ENCODE results near the gene KIAA1191. TPM values are rescaled to one million over a fixed set of nuclear protein-coding genes. Genes with fewer than 3 reads are reported as not detected.
A peak's percentile ranks its signal among the peaks of the same experiment; 100 is the strongest.

KIAA1191 gene
- total and polyA plus RNA-seq, 2 of the 8 experiments (the other 6 are each of a cell fraction or from before 2014, with no cell fraction given) = 86.4 to 88.0 TPM

GRCh38 chr5:176388444-176389134 is 27.0 kb upstream of the KIAA1191 start, which contains the start of the genes HIGD2A and NOP16 (continued):
- TF ChIP-seq NRF1 (IDR thresholded peaks at IDR 0.05; ENCODE audit: low read depth, low read length) (peak; percentile 1; the same call in 1 of the 2 replicates), SAP30 (IDR thresholded peaks at IDR 0.05; ENCODE audit: insufficient read depth, insufficient replicate concordance, low read length) (peak; percentile 97), CHD2 (IDR thresholded peaks at IDR 0.05; ENCODE audit: low read length) (peak; percentile 96), YY1 (IDR thresholded peaks at IDR 0.05; ENCODE audit: low read depth, low read length) (no peak), BCL11A (IDR thresholded peaks at IDR 0.05; ENCODE audit: low read depth in 2 of 2, low read length in 2 of 2) (no peak), KDM1A (IDR thresholded peaks at IDR 0.05; ENCODE audit: borderline replicate concordance, low read length) (no peak), HDAC6 (IDR thresholded peaks at IDR 0.05; ENCODE audit: low read depth, low read length) (no peak), CHD1 (IDR thresholded peaks at IDR 0.05; ENCODE audit: low read depth, low read length) (no peak), POLR2A (IDR thresholded peaks at IDR 0.05; ENCODE audit: control extremely low read depth in 1 of 2, low read depth in 2 of 2, low read length in 2 of 2) (peak; percentile 82 to 87), SP1 (IDR thresholded peaks at IDR 0.05; ENCODE audit: low read depth, low read length) (peak; percentile 85), BRCA1 (IDR thresholded peaks at IDR 0.05; ENCODE audit: low read depth, low read length) (peak; percentile 88), RXRA (IDR thresholded peaks at IDR 0.05; ENCODE audit: insufficient read depth, low read depth, low read length) (no peak), CTCF (IDR thresholded peaks at IDR 0.05; ENCODE audit: control extremely low read depth in 1 of 3, insufficient read depth in 1 of 3, low read depth in 1 of 3, low read length in 3 of 3) (no peak), MAFK (IDR thresholded peaks at IDR 0.05; ENCODE audit: low read depth, low read length) (no peak), SRF (IDR thresholded peaks at IDR 0.05; ENCODE audit: low read depth, low read length) (0 out of 2 replicates have a peak, but pooled peaks have one; percentile 17), ATF2 (IDR thresholded peaks at IDR 0.05; ENCODE audit: low read length) (peak; percentile 69; the same call in 1 of the 2 replicates), CBX8 (IDR thresholded peaks at IDR 0.05; ENCODE audit: borderline replicate concordance, low read depth, low read length) (no peak), TAF1 (IDR thresholded peaks at IDR 0.05; ENCODE audit: low read depth, low read length) (peak; percentile 88; the same call in 1 of the 2 replicates), RNF2 (IDR thresholded peaks at IDR 0.05; ENCODE audit: borderline replicate concordance, low read depth, low read length, missing control alignments, poor library complexity, severe bottlenecking) (no peak), EZH2 (IDR thresholded peaks at IDR 0.05; ENCODE audit: low read depth, low read length, severe bottlenecking) (no peak)
